ENCODE results near the gene CDK6.

GRCh38 chr7:92685136-92686042, 151.0 kb downstream of the CDK6 start:
- TF ChIP-seq CTCF (IDR thresholded peaks at IDR 0.05; ENCODE audit: low read depth, low read length) (no peak), POLR2A (IDR thresholded peaks at IDR 0.05; ENCODE audit: extremely low read depth, insufficient read length) (no peak), MYC (IDR thresholded peaks at IDR 0.05; ENCODE audit: low read depth, low read length) (no peak), MAX (IDR thresholded peaks at IDR 0.05; ENCODE audit: low read depth, low read length) (no peak)

All from NB4 (cell line).